Type B pancreatic cell (in vitro differentiated cells): ENCODE measurements around the gene MATK. TPM values are rescaled to one million over a fixed set of nuclear protein-coding genes. Genes with fewer than 3 reads are reported as not detected.

Experiments
- DNase-seq: peaks from one replicate; pipeline ENCODE4 v3.0.0; 2021; ENCODE audit warnings: mixed read lengths; ENCODE audit not compliant: unreplicated experiment; ENCODE audit errors: extremely low spot score
- H3K27ac Mint-ChIP-seq: 2 replicates; pipeline ENCODE4 v1.8.0; 2021; ENCODE audit warnings: mild to moderate bottlenecking, mixed read lengths
- H3K27me3 Mint-ChIP-seq: 2 replicates; pipeline ENCODE4 v1.8.0; 2021; ENCODE audit warnings: mixed read lengths
- H3K36me3 Mint-ChIP-seq: 2 replicates; pipeline ENCODE4 v1.8.0; 2021; ENCODE audit warnings: mixed read lengths
- H3K4me1 Mint-ChIP-seq: one replicate; pipeline ENCODE4 v1.8.0; 2021; ENCODE audit warnings: mixed read lengths; ENCODE audit not compliant: unreplicated experiment
- H3K4me3 Mint-ChIP-seq: 2 replicates; pipeline ENCODE4 v1.8.0; 2021; ENCODE audit warnings: mild to moderate bottlenecking, mixed read lengths
- H3K9me3 Mint-ChIP-seq: 2 replicates; pipeline ENCODE4 v1.8.0; 2021; ENCODE audit warnings: mixed read lengths
- total RNA-seq: library from RNA; stranded (reverse); gene quantifications from 2 replicates; pipeline ENCODE4 v1.2.1, GENCODE V29; 2021; ENCODE audit warnings: low replicate concordance
- TF ChIP-seq, protein P1 (sequence below): fragments of 200-600 bp; sonication (generic); conservative IDR thresholded peaks from 2 replicates; pipeline ENCODE4 v1.5.0; 2021; ENCODE audit warnings: antibody characterized with exemption, mild to moderate bottlenecking

Gene MATK
- total RNA-seq, 1 donor from 2014 or later, result 1.6 TPM

DNA sequence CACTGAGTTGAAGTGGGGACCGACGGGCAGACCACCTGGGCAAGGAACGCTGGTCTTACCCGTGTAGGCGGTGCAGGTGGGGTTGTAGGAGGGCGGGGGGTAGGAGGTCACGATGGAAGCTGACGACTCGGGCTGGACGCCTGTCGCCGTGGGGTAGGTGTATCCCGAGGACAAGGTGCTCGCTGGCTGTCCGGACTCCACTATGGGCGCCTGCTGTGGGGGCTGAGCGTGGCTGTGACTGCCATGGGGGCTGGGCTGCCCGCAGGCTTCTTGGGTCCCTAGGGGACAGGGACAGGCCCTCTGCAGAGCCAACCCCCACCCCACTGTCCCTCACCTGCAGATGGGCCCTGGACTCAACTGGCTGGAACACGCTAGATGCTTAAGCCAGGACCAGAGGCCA is 45.4 kb upstream of the MATK start:
- Mint-ChIP-seq H3K9me3 (no peaks in the 10 kb centered on the region), H3K27ac (no peak overlapping the region), H3K4me3 (no peak overlapping the region), H3K27me3 (peaks cover 3% of the 10 kb centered on the region), H3K36me3 (no peaks in the 10 kb centered on the region), H3K4me1 (no peaks in the 10 kb centered on the region)
- no peak for DNase-seq
- TF ChIP-seq, protein P1, sequence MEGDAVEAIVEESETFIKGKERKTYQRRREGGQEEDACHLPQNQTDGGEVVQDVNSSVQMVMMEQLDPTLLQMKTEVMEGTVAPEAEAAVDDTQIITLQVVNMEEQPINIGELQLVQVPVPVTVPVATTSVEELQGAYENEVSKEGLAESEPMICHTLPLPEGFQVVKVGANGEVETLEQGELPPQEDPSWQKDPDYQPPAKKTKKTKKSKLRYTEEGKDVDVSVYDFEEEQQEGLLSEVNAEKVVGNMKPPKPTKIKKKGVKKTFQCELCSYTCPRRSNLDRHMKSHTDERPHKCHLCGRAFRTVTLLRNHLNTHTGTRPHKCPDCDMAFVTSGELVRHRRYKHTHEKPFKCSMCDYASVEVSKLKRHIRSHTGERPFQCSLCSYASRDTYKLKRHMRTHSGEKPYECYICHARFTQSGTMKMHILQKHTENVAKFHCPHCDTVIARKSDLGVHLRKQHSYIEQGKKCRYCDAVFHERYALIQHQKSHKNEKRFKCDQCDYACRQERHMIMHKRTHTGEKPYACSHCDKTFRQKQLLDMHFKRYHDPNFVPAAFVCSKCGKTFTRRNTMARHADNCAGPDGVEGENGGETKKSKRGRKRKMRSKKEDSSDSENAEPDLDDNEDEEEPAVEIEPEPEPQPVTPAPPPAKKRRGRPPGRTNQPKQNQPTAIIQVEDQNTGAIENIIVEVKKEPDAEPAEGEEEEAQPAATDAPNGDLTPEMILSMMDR, result no peak

DNA sequence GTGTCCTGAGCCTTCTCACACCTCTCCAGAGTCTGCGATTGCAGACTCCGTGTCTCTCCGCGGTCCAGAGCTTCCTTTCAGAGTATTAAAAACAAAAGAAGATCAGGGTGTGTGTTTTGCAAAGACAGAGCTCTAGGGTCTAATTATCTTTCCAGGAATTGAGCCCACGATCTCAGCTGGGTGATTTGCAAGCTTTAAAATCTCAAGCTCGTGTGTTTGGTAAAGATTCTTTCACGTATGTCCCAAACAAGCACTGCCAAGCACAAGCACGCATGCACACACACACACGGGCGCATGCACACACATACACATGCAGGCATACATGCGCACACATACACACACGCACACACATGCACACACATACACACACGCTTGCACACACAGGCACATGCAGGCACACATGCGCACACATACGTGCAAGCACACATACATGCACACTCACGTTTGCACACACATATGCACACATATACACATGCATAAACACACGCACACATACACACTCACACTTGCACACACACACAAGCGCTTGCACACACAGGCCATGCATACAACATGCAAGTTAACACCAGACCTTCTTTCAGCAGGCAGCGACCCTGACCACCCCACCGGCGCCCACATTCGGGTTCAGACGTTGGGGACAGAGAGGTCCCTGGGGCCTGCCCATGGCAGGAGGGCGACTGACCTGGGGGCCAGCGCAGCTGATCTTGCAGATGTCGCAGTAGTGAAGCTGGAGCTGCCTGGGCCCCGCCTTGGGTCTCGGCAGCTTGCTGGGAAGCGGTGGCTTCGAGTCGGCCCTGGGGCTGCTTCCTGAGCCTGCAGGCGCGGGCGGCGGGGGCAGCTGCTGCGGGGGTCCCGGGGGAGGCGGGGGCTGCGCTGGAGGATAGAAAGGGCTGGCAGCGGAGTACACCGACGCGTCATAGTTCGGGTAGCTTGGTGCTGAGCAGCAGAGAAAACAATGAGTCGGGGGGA is 44.7 kb upstream of the MATK start:
- no peak for DNase-seq
- Mint-ChIP-seq H3K4me1 (no peaks in the 10 kb centered on the region), H3K9me3 (no peaks in the 10 kb centered on the region), H3K27me3 (peaks cover 3% of the 10 kb centered on the region), H3K27ac (no peak overlapping the region), H3K4me3 (no peak overlapping the region), H3K36me3 (no peaks in the 10 kb centered on the region)
- TF ChIP-seq, protein P1, result no peak

DNA sequence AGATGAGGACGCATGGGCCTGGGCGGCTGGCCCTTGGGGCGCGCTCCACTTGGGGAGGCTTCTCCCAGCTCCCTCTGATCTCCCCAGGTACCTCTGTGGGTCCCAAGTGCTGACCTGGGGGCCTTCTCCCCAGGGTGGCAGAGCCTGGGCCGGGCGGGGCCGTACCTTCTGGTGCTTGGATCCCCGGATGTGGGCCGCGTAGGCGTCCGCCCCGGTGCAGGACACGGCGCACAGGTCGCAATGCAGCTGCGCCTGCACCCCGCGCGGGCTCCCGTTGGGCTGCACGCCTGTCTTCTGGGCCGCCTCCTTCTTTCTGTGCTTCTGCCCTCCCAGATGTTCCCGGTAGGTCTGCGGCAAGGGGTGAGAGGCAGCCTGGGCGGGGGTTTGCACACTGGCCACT is 41.1 kb upstream of the MATK start:
- Mint-ChIP-seq H3K4me1 (no peaks in the 10 kb centered on the region), H3K9me3 (no peaks in the 10 kb centered on the region), H3K36me3 (no peaks in the 10 kb centered on the region), H3K27ac (no peak overlapping the region), H3K4me3 (no peak overlapping the region), H3K27me3 (peaks cover 11% of the 10 kb centered on the region)
- no peak for DNase-seq
- TF ChIP-seq, protein P1, result no peak

DNA sequence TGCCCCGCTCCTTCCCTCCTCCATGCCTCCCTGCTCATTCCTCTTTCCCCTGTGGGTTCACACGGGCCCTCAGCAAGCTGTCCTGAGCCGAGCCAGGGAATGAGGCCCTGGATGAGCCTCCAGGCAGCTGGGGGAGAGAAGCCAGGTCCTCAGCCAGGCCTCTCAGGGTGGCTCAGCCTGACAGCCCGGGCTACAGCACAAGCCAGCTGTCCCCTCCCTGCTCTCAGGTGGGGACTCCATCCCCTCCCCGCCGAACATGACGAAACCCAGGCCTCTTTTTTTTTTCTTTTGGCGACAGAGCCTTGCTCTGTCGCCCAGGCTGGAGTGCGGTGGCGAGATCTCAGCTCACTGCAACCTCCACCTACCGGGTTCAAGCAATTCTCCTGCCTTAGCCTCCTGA is 40.0 kb upstream of the MATK start:
- Mint-ChIP-seq H3K4me1 (no peaks in the 10 kb centered on the region), H3K27me3 (peaks cover 11% of the 10 kb centered on the region), H3K9me3 (no peaks in the 10 kb centered on the region), H3K4me3 (no peak overlapping the region), H3K36me3 (no peaks in the 10 kb centered on the region), H3K27ac (no peak overlapping the region)
- TF ChIP-seq, protein P1, result no peak
- DNase-seq, result no peak

DNA sequence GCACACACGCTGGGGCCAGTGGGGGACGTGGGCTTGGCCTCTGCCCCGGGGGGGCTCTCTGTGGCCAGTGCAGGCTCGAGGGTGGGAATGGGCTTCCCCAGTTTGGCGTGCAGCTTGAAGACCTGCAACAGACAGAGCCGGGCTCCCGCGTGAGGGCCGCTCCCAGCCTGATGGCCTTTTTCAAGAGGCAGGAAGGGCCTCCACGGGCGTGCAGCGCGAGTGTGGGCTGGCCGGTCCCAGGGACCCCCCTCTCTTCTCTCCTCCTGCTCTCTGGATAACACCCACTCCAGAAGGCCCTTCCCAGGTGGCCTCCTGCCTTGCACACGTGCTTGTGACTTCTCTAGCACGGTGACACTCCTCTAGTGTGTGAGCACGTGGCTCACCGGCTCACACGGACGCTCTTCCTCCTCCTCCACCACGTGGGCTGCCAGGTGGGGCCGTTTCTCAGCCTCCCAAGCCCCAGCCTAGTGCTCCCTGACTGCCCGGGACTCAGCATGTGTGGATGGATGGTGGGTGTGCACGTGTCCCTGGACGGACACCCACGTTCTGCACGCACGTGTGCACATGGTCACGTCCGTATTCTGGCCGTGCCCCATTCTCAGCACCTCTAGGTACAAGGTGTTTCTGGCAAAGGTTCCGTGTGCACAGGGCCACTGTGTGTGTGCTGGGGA is 39.2 kb upstream of the MATK start:
- no peaks in the 10 kb centered on the region for H3K4me1 Mint-ChIP-seq
- DNase-seq, result no peak
- no peaks in the 10 kb centered on the region for H3K9me3 Mint-ChIP-seq
- no peak overlapping the region for H3K4me3 Mint-ChIP-seq
- TF ChIP-seq, protein P1, result no peak
- peaks cover 11% of the 10 kb centered on the region for H3K27me3 Mint-ChIP-seq
- no peak overlapping the region for H3K27ac Mint-ChIP-seq
- H3K36me3 Mint-ChIP-seq, result no peaks in the 10 kb centered on the region
